H9 (cell line): Measurements from ENCODE around the gene PIGM. TPM values are rescaled to one million over a fixed set of nuclear protein-coding genes. Genes with fewer than 3 reads are reported as not detected.

Experiments used
- DNase-seq: peaks from one replicate; pipeline ENCODE4 v3.0.0-alpha.2; 2017
- H2AFZ ChIP-seq: one replicate; pipeline ENCODE4 v1.6.1; 2013; ENCODE audit warnings: mild to moderate bottlenecking, low read length, control low read depth, moderate library complexity
- H2AK5ac ChIP-seq: 2 replicates; pipeline ENCODE4 v1.6.1; 2013; ENCODE audit warnings: low read length, control low read depth, mixed read lengths; ENCODE audit not compliant: insufficient read length
- H2BK120ac ChIP-seq: one replicate; pipeline ENCODE4 v1.6.1; 2013; ENCODE audit warnings: low read depth, mild to moderate bottlenecking, low read length, control low read depth, inconsistent platforms; ENCODE audit not compliant: poor library complexity, severe bottlenecking
- H2BK12ac ChIP-seq: 2 replicates; pipeline ENCODE4 v1.6.1; 2013; ENCODE audit warnings: low read length, control low read depth, mixed read lengths, low read depth; ENCODE audit not compliant: insufficient read length
- H2BK15ac ChIP-seq: 2 replicates; pipeline ENCODE4 v1.6.1; 2013; ENCODE audit warnings: low read depth, low read length, control low read depth
- H2BK20ac ChIP-seq: one replicate; pipeline ENCODE4 v1.6.1; 2013; ENCODE audit warnings: low read depth, mild to moderate bottlenecking, low read length, control low read depth, inconsistent platforms; ENCODE audit not compliant: poor library complexity, severe bottlenecking
- H2BK5ac ChIP-seq: 2 replicates; pipeline ENCODE4 v1.6.1; 2013; ENCODE audit warnings: low read length, control low read depth, mixed read lengths; ENCODE audit not compliant: insufficient read length
- H3K14ac ChIP-seq: 2 replicates; pipeline ENCODE4 v1.6.1; 2013; ENCODE audit warnings: low read length, control low read depth; ENCODE audit not compliant: insufficient read depth
- H3K18ac ChIP-seq: 2 replicates; pipeline ENCODE4 v1.6.1; 2013; ENCODE audit warnings: low read depth, mild to moderate bottlenecking, mixed read lengths, low read length, control low read depth; ENCODE audit not compliant: insufficient read length
- H3K23ac ChIP-seq: 2 replicates; pipeline ENCODE4 v1.6.1; 2013; ENCODE audit warnings: low read length, control low read depth, mixed read lengths, low read depth; ENCODE audit not compliant: insufficient read length
- H3K23me2 ChIP-seq: 2 replicates; pipeline ENCODE4 v1.6.1; 2013; ENCODE audit warnings: low read depth, mild to moderate bottlenecking, mixed read lengths, low read length, control low read depth; ENCODE audit not compliant: insufficient read length, poor library complexity, severe bottlenecking
- H3K27ac ChIP-seq: 2 replicates; pipeline ENCODE4 v1.5.1; 2013; ENCODE audit warnings: low read length, control low read depth, mixed read lengths, low read depth; ENCODE audit not compliant: insufficient read length
- H3K27me3 ChIP-seq: 2 replicates; pipeline ENCODE4 v1.6.1; 2013; ENCODE audit warnings: low read length, control low read depth, inconsistent platforms; ENCODE audit not compliant: insufficient read depth
- H3K4ac ChIP-seq: 2 replicates; pipeline ENCODE4 v1.6.1; 2013; ENCODE audit warnings: low read depth, mild to moderate bottlenecking, control low read depth, inconsistent platforms, low read length, moderate library complexity
- H3K4me1 ChIP-seq: 2 replicates; pipeline ENCODE4 v1.6.1; 2013; ENCODE audit warnings: low read length, control low read depth, inconsistent platforms; ENCODE audit not compliant: insufficient read depth
- H3K4me2 ChIP-seq: 2 replicates; pipeline ENCODE4 v1.6.1; 2013; ENCODE audit warnings: low read length, control low read depth, mixed read lengths; ENCODE audit not compliant: insufficient read length, insufficient read depth
- H3K56ac ChIP-seq: 2 replicates; pipeline ENCODE4 v1.6.1; 2013; ENCODE audit warnings: low read depth, mild to moderate bottlenecking, mixed read lengths, low read length, control low read depth; ENCODE audit not compliant: insufficient read length
- H3K79me1 ChIP-seq: 2 replicates; pipeline ENCODE4 v1.6.1; 2013; ENCODE audit warnings: low read depth, mild to moderate bottlenecking, moderate library complexity, low read length, control low read depth, inconsistent platforms; ENCODE audit not compliant: insufficient read depth, poor library complexity, severe bottlenecking
- H3K79me2 ChIP-seq: 2 replicates; pipeline ENCODE4 v1.6.1; 2013; ENCODE audit warnings: low read length, control low read depth, inconsistent platforms; ENCODE audit not compliant: insufficient read depth
- H3K9ac ChIP-seq: 2 replicates; pipeline ENCODE4 v1.6.1; 2013; ENCODE audit warnings: low read length, control low read depth, mixed read lengths; ENCODE audit not compliant: insufficient read length; ENCODE audit errors: extremely low read depth
- H3K9me3 ChIP-seq: one replicate; pipeline ENCODE4 v1.6.1; 2013; ENCODE audit warnings: low read depth, low read length, inconsistent platforms; ENCODE audit not compliant: control insufficient read depth
- H3T11ph ChIP-seq: one replicate; pipeline ENCODE4 v1.6.1; 2013; ENCODE audit warnings: mild to moderate bottlenecking, low read length, control low read depth, inconsistent platforms
- H4K20me1 ChIP-seq: one replicate; pipeline ENCODE4 v1.6.1; 2013; ENCODE audit not compliant: control insufficient read depth, insufficient read length, insufficient read depth
- H4K5ac ChIP-seq: 2 replicates; pipeline ENCODE4 v1.6.1; 2013; ENCODE audit warnings: low read depth, mild to moderate bottlenecking, mixed read lengths, low read length, control low read depth; ENCODE audit not compliant: insufficient read length
- H4K8ac ChIP-seq: replicated peaks from 2 replicates; pipeline ENCODE4 v1.6.1; 2013; ENCODE audit warnings: low read length, control low read depth, mixed read lengths, low read depth; ENCODE audit not compliant: insufficient read length
- H4K91ac ChIP-seq: 2 replicates; pipeline ENCODE4 v1.6.1; 2013; ENCODE audit warnings: low read depth, mild to moderate bottlenecking, moderate library complexity, mixed read lengths, low read length, control low read depth; ENCODE audit not compliant: insufficient read length
- H3K27ac Mint-ChIP-seq, 3 experiments: 2 replicates in 2 of 3; 3 replicates in 1 of 3; pipeline ENCODE4 v1.8.0; 2020 to 2021; ENCODE audit warnings: mixed read lengths in 3 of 3, mild to moderate bottlenecking in 1 of 3, moderate library complexity in 1 of 3
- H3K27me3 Mint-ChIP-seq: 2 replicates; pipeline ENCODE4 v1.8.0; 2021; ENCODE audit warnings: low read depth, mild to moderate bottlenecking, moderate library complexity, mixed read lengths
- H3K36me3 Mint-ChIP-seq, 3 experiments: 2 replicates in 2 of 3; 3 replicates in 1 of 3; pipeline ENCODE4 v1.8.0; 2020 to 2021; ENCODE audit warnings: low read depth in 3 of 3, mixed read lengths in 3 of 3; ENCODE audit not compliant: insufficient read depth in 1 of 3
- H3K4me1 Mint-ChIP-seq, 2 experiments: 2 replicates each; pipeline ENCODE4 v1.8.0; 2020; ENCODE audit warnings: mixed read lengths in 2 of 2
- H3K4me3 Mint-ChIP-seq, 2 experiments: 2 replicates in 1 of 2; 3 replicates in 1 of 2; pipeline ENCODE4 v1.8.0; 2020 to 2021; ENCODE audit warnings: mild to moderate bottlenecking in 2 of 2, mixed read lengths in 2 of 2, moderate library complexity in 1 of 2
- H3K9me3 Mint-ChIP-seq, 2 experiments: 2 replicates in 1 of 2; 3 replicates in 1 of 2; pipeline ENCODE4 v1.8.0; 2020; ENCODE audit warnings: mild to moderate bottlenecking in 2 of 2, mixed read lengths in 2 of 2, moderate library complexity in 1 of 2
- WGBS: extraction: QIAGEN DNeasy Blood & Tissue Kit; methylation state at CpG from one replicate; pipeline ENCODE4 v1.1.7; 2013; ENCODE audit warnings: missing lambda C conversion rate, low lambda C conversion rate, mixed read lengths; ENCODE audit not compliant: insufficient read length; ENCODE audit errors: extremely low coverage; 5-methylcytosine and 5-hydroxymethylcytosine counted together
- total RNA-seq: library from RNA; stranded (reverse); gene quantifications from 2 replicates; pipeline ENCODE4 v1.2.1, GENCODE V29; 2021
- TF ChIP-seq, protein P1 (sequence below): fragments of 200-600 bp; sonication (generic); conservative IDR thresholded peaks from 3 replicates; pipeline ENCODE4 v1.8.0; 2021; ENCODE audit warnings: antibody characterized with exemption, mild to moderate bottlenecking

PIGM gene
- total RNA-seq, 1 experiment from 2014 or later = 5.9 TPM

DNA sequence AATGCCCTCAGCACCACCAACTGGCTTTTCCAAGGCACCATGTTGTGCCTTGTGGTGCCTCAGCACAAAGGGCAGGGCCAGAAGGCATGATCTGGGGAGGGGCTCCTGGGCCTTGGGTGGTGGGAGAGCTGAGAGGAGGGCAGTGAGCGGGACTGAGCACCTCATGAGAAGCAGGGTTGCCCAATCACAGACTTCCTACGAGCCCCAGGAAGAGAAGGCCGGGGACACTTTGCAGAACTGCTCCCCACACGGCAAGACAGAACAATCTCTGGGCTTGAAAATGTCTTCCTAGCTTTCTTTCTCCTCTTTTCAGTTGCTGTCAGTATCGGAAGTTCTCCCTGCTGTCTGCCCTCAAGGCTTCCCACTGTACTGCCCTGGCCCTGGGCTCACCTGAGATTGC is 31.4 kb upstream of the PIGM start:
- Histone ChIP-seq H3K4me2 (no peak overlapping the region), H2AK5ac (no peak overlapping the region), H3K14ac (no peak overlapping the region), H4K8ac (no peak overlapping the region), H3K18ac (no peak overlapping the region), H4K20me1 (no peaks in the 10 kb centered on the region), H3K79me2 (no peaks in the 10 kb centered on the region), H2BK120ac (no peak overlapping the region), H2BK5ac (no peak overlapping the region), H3K79me1 (no peaks in the 10 kb centered on the region), H3K27ac (no peak overlapping the region), H2BK20ac (no peak overlapping the region), H4K5ac (no peak overlapping the region), H3K56ac (no peak overlapping the region), H3K9ac (no peak overlapping the region), H3K23me2 (no peaks in the 10 kb centered on the region), H3K4me1 (peaks cover 6% of the 10 kb centered on the region; the same call in 1 of the 2 replicates), H3K4ac (no peak overlapping the region), H2BK12ac (no peak overlapping the region), H3K27me3 (no peaks in the 10 kb centered on the region), H3K9me3 (no peaks in the 10 kb centered on the region), H3T11ph (no peak overlapping the region), H4K91ac (no peak overlapping the region), H2BK15ac (no peak overlapping the region), H2AFZ (no peak overlapping the region), H3K23ac (no peak overlapping the region)
- TF ChIP-seq, protein P1, sequence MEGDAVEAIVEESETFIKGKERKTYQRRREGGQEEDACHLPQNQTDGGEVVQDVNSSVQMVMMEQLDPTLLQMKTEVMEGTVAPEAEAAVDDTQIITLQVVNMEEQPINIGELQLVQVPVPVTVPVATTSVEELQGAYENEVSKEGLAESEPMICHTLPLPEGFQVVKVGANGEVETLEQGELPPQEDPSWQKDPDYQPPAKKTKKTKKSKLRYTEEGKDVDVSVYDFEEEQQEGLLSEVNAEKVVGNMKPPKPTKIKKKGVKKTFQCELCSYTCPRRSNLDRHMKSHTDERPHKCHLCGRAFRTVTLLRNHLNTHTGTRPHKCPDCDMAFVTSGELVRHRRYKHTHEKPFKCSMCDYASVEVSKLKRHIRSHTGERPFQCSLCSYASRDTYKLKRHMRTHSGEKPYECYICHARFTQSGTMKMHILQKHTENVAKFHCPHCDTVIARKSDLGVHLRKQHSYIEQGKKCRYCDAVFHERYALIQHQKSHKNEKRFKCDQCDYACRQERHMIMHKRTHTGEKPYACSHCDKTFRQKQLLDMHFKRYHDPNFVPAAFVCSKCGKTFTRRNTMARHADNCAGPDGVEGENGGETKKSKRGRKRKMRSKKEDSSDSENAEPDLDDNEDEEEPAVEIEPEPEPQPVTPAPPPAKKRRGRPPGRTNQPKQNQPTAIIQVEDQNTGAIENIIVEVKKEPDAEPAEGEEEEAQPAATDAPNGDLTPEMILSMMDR = no peak
- no peak for DNase-seq
- H3K36me3 Mint-ChIP-seq = no peaks in the 10 kb centered on the region
- no peaks in the 10 kb centered on the region for H3K9me3 Mint-ChIP-seq
- WGBS = no CpG with 5 or more reads among the region's 5 CpGs
- peaks cover 40 to 42% of the 10 kb centered on the region in 2 experiments for H3K4me1 Mint-ChIP-seq
- H3K27me3 Mint-ChIP-seq = peaks cover 35% of the 10 kb centered on the region
- no peak overlapping the region for H3K27ac Mint-ChIP-seq
- peak overlapping the region in 1 of 2 experiments; percentile 59; a peak in 1 of 5 replicates for H3K4me3 Mint-ChIP-seq
